Left ventricle myocardium superior (tissue), 1 donor: Measurements from ENCODE around the gene ZNF888. TPM values are rescaled to one million over a fixed set of nuclear protein-coding genes. Genes with fewer than 3 reads are reported as not detected.
A peak's percentile ranks its signal among the peaks of the same experiment; 100 is the strongest.
"Not testable (repeated sequence)": the region's sequence is repeated elsewhere in the genome, so short reads cannot be mapped to it uniquely, and the experiment has no call there.

ENCODE experiments used
- ATAC-seq: fragments of 200-7000 bp; cut with Tn5 transposase; one replicate; pipeline ENCODE4 v1.9.1; 2020; ENCODE audit warnings: mild to moderate bottlenecking, moderate library complexity
- DNase-seq: peaks from one replicate; pipeline ENCODE4 v3.0.0-alpha.2; 2020
- intact Hi-C: fragments of 100-400 bp; cut with micrococcal nuclease; formaldehyde crosslinking; loops from one replicate; pipeline ENCODE4 v1.11.0; 2022
- long read RNA-seq: library from polyadenylated mRNA; unstranded; transcript quantifications from one replicate; pipeline ENCODE4 v2.0.0, GENCODE V29; 2021
- total RNA-seq: library from RNA; stranded (reverse); fragmentation: NEBNext Ultra II Directional; extraction: Animal tissue kit (Norgen Biotek cat#: 25700); gene quantifications from one replicate; pipeline ENCODE4 v1.2.1, GENCODE V29; 2021
- donor health status: DM: no; HTN: yes; CAD: no; lungs with severe emphysema.

The ZNF888 gene
- 1.4 TPM for total RNA-seq
- long read RNA-seq = 0 reads

DNA sequence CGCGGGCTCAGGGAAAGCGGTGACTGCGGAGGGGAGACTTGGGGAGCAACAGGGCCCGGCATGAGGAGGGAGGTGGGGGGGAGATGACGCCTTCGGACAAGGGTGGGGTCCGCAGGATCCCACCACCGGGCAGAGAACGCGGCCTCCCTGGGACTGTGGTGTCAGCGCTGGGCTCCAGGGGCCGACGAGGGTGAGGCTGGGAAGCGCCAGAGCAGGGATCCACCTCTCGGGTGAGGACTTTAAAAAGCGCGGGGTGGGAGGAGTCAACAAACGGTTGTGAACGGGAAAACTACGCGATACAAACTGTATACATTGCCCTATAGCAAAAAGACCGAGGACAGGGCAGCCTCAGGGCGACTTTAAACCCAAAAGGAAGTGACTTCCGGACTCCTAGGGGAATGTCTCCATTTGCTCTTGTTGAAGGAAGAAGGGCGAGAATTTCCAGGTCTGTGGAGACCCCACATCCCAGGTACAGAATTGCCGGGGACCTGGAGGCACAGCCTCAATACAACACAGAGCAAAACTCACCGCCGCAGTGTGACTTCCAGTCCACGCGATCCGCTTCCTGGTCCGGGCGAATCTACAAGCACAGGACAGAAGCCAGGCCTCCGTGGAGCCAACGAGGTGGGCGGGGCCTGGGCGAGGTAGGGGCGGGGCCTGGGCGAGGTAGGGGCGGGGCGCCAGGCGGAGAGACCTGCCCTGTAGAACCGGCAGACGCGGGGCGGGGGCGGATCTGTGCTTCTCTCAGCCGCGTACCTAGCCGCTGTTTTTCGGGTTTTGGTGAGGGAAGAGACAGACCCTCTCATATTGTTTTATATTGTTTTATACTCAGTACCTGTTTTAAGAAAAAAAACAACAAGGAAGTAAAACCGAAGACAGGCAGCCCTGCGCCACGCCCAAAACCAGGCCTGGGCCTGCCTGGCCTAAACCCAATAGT lies at the start of gene ZNF888:
ZNF888 (minus strand) TSS at position 588 of the 937 bp plus-strand sequence. CDS start 5,555 bp downstream, outside the sequence.
- DNase-seq = peak; percentile 93
- intact Hi-C loops = no loop called here
- ATAC-seq = peak; percentile 100

GRCh38 chr19:52967772-52968171 lies 44.5 kb upstream of the ZNF888 start:
- no peak for ATAC-seq
- no peak for DNase-seq
- intact Hi-C loops = no loop called here

DNA sequence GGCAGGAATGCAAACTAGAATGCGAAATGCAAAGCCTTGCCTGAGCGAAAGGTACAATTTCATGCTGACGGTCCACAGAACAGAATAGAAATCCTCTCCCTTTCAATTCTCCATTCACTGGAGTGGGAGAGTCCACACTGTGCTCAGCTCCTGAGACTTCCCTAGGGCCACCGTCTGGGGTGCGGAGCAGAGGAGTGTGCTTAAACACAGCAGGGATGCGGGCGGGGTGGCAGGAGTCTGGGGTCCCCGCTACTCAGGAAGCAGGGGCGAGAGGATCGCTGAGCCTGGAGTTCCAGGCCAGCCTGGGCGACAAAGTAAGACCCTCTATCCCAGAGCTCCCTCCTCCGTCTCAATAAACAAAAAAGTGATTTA lies 40.0 kb upstream of the ZNF888 start:
- DNase-seq (peak; percentile 37), ATAC-seq (peak; percentile 53)
- intact Hi-C loops = no loop called here

DNA sequence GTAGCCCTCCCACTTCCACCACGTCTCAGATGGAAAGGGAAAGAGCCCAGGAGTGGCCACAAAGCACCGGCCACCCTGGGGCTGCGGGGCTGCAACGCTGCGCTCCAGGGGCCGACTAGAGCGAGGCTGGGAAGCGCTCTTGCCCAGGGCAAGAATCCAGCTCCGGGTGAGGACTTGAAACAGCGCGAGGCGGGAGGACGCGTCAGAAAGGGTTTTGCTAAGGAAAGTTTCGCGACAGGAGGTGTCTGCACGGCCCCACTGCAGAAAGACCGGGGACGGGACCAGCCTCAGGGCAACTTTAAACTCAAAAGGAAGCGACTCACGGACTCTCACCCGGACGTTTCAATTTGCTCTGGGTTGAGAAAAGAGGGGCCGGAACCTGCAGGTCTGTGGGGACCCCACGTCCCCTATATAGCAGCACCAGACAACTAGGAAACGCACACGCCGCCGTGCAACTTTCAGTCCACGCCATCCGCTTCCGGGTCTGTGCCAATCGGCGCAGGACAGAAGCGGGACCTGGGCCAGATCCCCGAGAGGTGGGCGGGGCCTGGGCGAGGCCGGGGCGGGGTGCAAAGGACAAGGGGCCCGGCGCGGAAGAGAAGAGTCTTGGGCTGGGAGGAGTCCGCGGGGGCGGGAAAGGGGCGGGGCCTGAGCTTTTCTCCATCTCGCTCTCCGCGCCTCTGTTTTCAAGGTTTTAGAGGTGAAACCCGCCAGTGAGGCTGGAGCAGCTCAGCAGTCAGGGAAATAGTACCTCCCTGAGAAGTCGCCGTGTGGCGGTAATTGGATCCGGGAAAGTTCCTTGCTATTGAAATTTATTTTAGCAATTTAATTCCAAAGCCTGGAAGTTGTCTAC lies 39.4 kb upstream of the ZNF888 start, which contains the start of gene ZNF816:
ZNF816 (minus strand) TSS at position 488 of the 853 bp plus-strand sequence. CDS start 6,792 bp downstream, outside the sequence.
- intact Hi-C loops = no loop called here
- DNase-seq (peak; percentile 99), ATAC-seq (peak; percentile 100)

DNA sequence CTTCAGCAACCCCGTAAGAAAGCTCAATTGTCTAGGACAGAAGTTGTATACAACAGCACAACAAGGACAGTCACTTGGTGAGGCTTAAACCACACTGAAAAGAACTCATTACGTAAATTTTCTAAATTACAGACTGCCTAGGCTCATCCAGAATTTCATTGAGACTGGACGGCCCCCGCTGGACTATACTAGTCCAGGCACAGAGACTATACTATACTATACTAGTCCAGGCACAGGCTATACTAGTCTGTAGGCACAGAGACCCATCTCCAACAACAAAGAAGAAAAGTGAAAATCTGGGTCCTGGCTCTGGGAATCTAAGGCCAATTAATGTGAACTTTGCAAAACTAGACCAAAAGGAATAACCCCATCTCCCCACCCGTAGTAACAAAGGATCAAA lies 38.8 kb upstream of the ZNF888 start:
- DNase-seq = no peak
- peak; percentile 2 for ATAC-seq
- intact Hi-C loops = no loop called here

- intact Hi-C loops = no loop called here
- no peak for ATAC-seq
- no peak for DNase-seq
Measured at GRCh38 chr19:52959613-52960295, 36.5 kb upstream of the ZNF888 start.

- ATAC-seq (no peak), DNase-seq (no peak)
- intact Hi-C loops = no loop called here
Measured at GRCh38 chr19:52957591-52957990, 34.4 kb upstream of the ZNF888 start.

DNA sequence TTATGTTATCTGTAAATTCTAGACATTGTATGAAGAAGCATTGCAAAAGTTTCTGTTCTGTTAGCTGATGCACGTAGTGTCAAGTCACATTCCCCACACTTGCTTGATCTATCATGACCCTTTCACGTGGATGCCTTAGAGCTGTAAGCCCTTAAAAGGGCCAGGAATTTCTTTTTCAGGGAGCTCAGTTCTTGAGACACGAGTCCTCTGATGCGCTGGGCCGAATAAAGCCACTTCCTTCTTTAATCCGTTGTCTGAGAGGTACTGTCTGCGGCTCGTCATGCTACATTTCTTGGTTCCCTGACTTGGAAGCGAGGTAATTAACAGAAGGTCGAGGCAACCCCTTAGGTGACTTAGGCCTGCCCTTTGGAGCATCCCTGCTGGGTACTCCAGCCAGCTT lies 33.7 kb upstream of the ZNF888 start:
- no peak for ATAC-seq
- intact Hi-C loops = no loop called here
- no peak for DNase-seq

DNA sequence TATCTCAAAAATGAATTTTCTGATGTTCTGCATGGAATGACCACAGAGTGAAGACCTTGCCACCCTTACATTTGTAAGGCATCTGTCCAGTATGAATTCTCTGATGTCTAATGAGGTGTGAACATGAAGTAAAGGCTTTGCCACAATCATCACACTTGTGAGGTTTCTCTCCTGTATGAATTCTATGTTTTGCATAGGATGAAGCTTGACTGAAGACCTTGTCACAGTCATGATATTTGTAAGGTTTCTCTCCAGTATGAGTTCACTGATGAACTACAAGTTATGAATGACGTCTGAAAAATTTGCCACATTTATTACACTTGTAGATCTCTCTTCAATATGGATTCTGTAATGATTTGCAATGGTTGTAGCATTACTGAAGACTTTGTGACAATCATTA lies 26.2 kb upstream of the ZNF888 start:
- intact Hi-C loops = no loop called here
- DNase-seq = no peak
- no peak for ATAC-seq

- no peak for ATAC-seq
- intact Hi-C loops = no loop called here
- no peak for DNase-seq
Measured at GRCh38 chr19:52948025-52948770, 25.0 kb upstream of the ZNF888 start.

- ATAC-seq = peak; percentile 73
- intact Hi-C loops = no loop called here
- peak; percentile 79 for DNase-seq
Measured at GRCh38 chr19:52946322-52947310, 23.4 kb upstream of the ZNF888 start.

GRCh38 chr19:52945652-52946321 lies 22.6 kb upstream of the ZNF888 start:
- no peak for DNase-seq
- intact Hi-C loops = no loop called here
- ATAC-seq = no peak

DNA sequence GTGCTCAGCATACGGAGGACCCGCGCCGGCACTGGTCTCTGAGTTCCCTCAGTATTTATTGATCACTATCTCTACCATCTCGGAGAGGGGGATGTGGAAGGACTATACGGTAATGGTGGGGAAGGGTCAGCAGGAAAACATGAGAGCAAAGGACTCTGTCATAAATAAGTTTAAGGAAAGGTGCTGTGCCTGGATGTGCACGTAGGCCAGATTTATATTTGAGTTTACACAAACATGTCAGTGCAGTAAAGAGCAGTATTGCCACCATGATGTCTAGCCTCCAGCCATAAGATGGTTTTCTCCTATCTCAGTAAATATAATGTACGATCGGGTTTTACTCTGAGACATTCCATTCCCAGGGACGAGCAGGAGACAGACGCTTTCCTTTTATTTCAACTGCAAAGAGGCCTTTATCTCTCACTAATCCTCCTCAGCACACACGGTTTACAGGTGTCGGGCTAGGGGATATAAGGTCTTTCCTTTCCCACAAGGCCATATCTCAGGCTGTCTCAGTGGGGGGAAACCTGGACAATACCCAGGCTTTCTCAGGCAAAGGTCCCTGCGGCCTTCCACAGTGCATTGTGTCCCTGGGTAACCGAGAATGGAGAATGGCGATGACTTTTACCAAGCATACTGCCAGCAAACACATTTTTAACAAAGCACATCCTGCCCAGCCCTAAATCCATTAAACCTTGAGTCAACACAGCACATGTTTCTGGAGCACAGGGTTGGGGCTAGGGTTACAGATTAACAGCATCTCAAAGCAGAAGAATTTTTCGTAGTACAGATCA lies 21.7 kb upstream of the ZNF888 start:
- ATAC-seq, DNase-seq: not testable (repeated sequence)

GRCh38 chr19:52943884-52944643 lies 20.8 kb upstream of the ZNF888 start:
- DNase-seq = no peak
- intact Hi-C loops = no loop called here
- ATAC-seq = no peak

More for the DNA sequence above, 21.7 kb upstream of the ZNF888 start:
- intact Hi-C loops = not testable (repeated sequence)

GRCh38 chr19:52943134-52943883 lies 20.1 kb upstream of the ZNF888 start:
- intact Hi-C loops = no loop called here
- ATAC-seq (no peak), DNase-seq (no peak)
